SK-N-SH (cell line): ENCODE results near the gene PGF. TPM values are rescaled to one million over a fixed set of nuclear protein-coding genes. Genes with fewer than 3 reads are reported as not detected.
A peak's percentile ranks its signal among the peaks of the same experiment; 100 is the strongest.

ENCODE experiments used
- CTCF ChIA-PET: fragments of 300-600, 350-600 bp; formaldehyde crosslinking; extraction: SDS; loops from one replicate; lab custom pipeline; 2021; lab: Yijun Ruan, JAX
- POLR2A ChIA-PET: fragments of 350-600 bp; sonication (Branson Sonifier 250); formaldehyde crosslinking; extraction: SDS; loops from one replicate; lab custom pipeline; 2020; ENCODE audit warnings: antibody characterized with exemption, inconsistent platforms; lab: Yijun Ruan, JAX
- DNase-seq: peaks from one replicate; pipeline ENCODE4 v3.0.0; 2012
- H2AFZ ChIP-seq: fragments of 200-600 bp; sonication (generic); 2 replicates; pipeline ENCODE4 v1.8.1; 2016; ENCODE audit warnings: antibody characterized with exemption, mild to moderate bottlenecking, low read depth
- H3F3A ChIP-seq: fragments of 200-600 bp; sonication (generic); replicated peaks from 2 replicates; pipeline ENCODE3; 2016; ENCODE audit warnings: antibody characterized with exemption, mild to moderate bottlenecking; ENCODE audit not compliant: insufficient read depth
- H3K27ac ChIP-seq, 2 experiments: fragments of 200-500 bp in 1 of 2; fragments of 200-600 bp in 1 of 2; sonication (Bioruptor generic) in 1 of 2; sonication (generic), shearing (Covaris generic) in 1 of 2; 2 replicates each; pipeline versions ENCODE4 v1.5.1 to v1.6.1; 2014 to 2016; ENCODE audit warnings: low read depth in 2 of 2, inconsistent platforms in 1 of 2, low read length in 1 of 2, mild to moderate bottlenecking in 1 of 2, mixed read lengths in 1 of 2
- H3K27me3 ChIP-seq: fragments of 200-600 bp; sonication (generic), shearing (Covaris generic); 2 replicates; pipeline ENCODE4 v1.6.1; 2016; ENCODE audit warnings: mixed run types; ENCODE audit not compliant: insufficient read depth
- H3K36me3 ChIP-seq, 2 experiments: fragments of 200-500 bp in 1 of 2; fragments of 200-600 bp in 1 of 2; sonication (Bioruptor generic) in 1 of 2; sonication (generic) in 1 of 2; replicated peaks in 1 of 2; 2 replicates each; pipeline versions ENCODE3 to v1.5.1; 2014 to 2016; ENCODE audit warnings: low read length in 1 of 2, mild to moderate bottlenecking in 1 of 2; ENCODE audit not compliant: insufficient read depth in 2 of 2, control insufficient read depth in 1 of 2
- H3K4me1 ChIP-seq, 2 experiments: fragments of 200-500 bp in 1 of 2; fragments of 200-600 bp in 1 of 2; sonication (Bioruptor generic) in 1 of 2; sonication (generic), shearing (Covaris generic) in 1 of 2; 2 replicates each; pipeline versions ENCODE4 v1.5.1 to v1.6.1; 2014 to 2016; ENCODE audit warnings: low read depth in 1 of 2, low read length in 1 of 2, mixed run types in 1 of 2; ENCODE audit not compliant: insufficient read depth in 2 of 2, control insufficient read depth in 1 of 2
- H3K4me2 ChIP-seq: fragments of 200-600 bp; sonication (generic), shearing (Covaris generic); 2 replicates; pipeline ENCODE4 v1.6.1; 2017; ENCODE audit warnings: mixed run types
- H3K4me3 ChIP-seq, 2 experiments: fragments of 200-500 bp in 1 of 2; fragments of 200-600 bp in 1 of 2; sonication (Bioruptor generic) in 1 of 2; sonication (generic), shearing (Covaris generic) in 1 of 2; 2 replicates each; pipeline versions ENCODE4 v1.5.1 to v1.8.1; 2014 to 2016; ENCODE audit warnings: low read depth in 2 of 2, inconsistent platforms in 1 of 2, low read length in 1 of 2, mild to moderate bottlenecking in 1 of 2, mixed read lengths in 1 of 2, moderate library complexity in 1 of 2
- H3K79me2 ChIP-seq: fragments of 200-600 bp; sonication (generic); 2 replicates; pipeline ENCODE4 v1.8.1; 2017; ENCODE audit warnings: mild to moderate bottlenecking; ENCODE audit not compliant: insufficient read depth
- H3K9ac ChIP-seq: fragments of 200-600 bp; sonication (generic); 2 replicates; pipeline ENCODE4 v1.6.1; 2017; ENCODE audit warnings: mixed run types
- H3K9me2 ChIP-seq: fragments of 200-600 bp; sonication (generic); 2 replicates; pipeline ENCODE4 v1.6.1; 2017; ENCODE audit warnings: mixed run types
- H3K9me3 ChIP-seq: fragments of 200-600 bp; sonication (generic); 2 replicates; pipeline ENCODE4 v1.6.1; 2017; ENCODE audit warnings: mixed run types, mild to moderate bottlenecking, moderate library complexity
- H4K20me1 ChIP-seq: fragments of 200-600 bp; sonication (generic); 2 replicates; pipeline ENCODE4 v1.6.1; 2017; ENCODE audit warnings: mild to moderate bottlenecking, mixed run types; ENCODE audit not compliant: insufficient read depth
- CHD2 ChIP-seq: fragments of 150-350 bp; IDR thresholded peaks from 2 replicates; pipeline ENCODE4 v1.6.1; 2018; ENCODE audit warnings: low read length; ENCODE audit not compliant: partially characterized antibody
- EP300 ChIP-seq, 2 experiments: IDR thresholded peaks; 2 replicates each; pipeline versions ENCODE4 v1.4.0 to v1.6.1; 2012; ENCODE audit warnings: borderline replicate concordance in 1 of 2, low read depth in 1 of 2, low read length in 1 of 2
- EZH2phosphoT487 ChIP-seq: fragments of 200-600 bp; sonication (generic); IDR thresholded peaks from 2 replicates; pipeline ENCODE4 v1.6.1; 2017; ENCODE audit warnings: low read depth, mixed run types, mild to moderate bottlenecking, antibody characterized with exemption, moderate library complexity, borderline replicate concordance
- JUND ChIP-seq: IDR thresholded peaks from 2 replicates; pipeline ENCODE4 v1.4.0; 2012
- MEF2A ChIP-seq: IDR thresholded peaks from 2 replicates; pipeline ENCODE4 v1.4.0; 2012; ENCODE audit warnings: low read depth, borderline replicate concordance
- MXI1 ChIP-seq: IDR thresholded peaks from 2 replicates; pipeline ENCODE4 v1.6.1; 2012; ENCODE audit warnings: mild to moderate bottlenecking, low read depth, low read length, improper control_type of control experiment
- RAD21 ChIP-seq: IDR thresholded peaks from 2 replicates; pipeline ENCODE4 v1.6.1; 2012; ENCODE audit warnings: mild to moderate bottlenecking, low read length
- RFX5 ChIP-seq: IDR thresholded peaks from 2 replicates; pipeline ENCODE4 v1.6.1; 2012; ENCODE audit warnings: mild to moderate bottlenecking, improper control_type of control experiment, low read length
- RXRA ChIP-seq: IDR thresholded peaks from 2 replicates; pipeline ENCODE4 v1.4.0; 2012; ENCODE audit warnings: low read depth, mild to moderate bottlenecking, borderline replicate concordance
- SMC3 ChIP-seq: IDR thresholded peaks from 2 replicates; pipeline ENCODE4 v1.6.1; 2012; ENCODE audit warnings: low read depth, low read length, improper control_type of control experiment
- TEAD4 ChIP-seq: IDR thresholded peaks from 2 replicates; pipeline ENCODE4 v1.4.0; 2012; ENCODE audit warnings: mild to moderate bottlenecking, borderline replicate concordance; ENCODE audit not compliant: insufficient read depth
- YY1 ChIP-seq: IDR thresholded peaks from 2 replicates; pipeline ENCODE4 v1.4.0; 2012; ENCODE audit warnings: low read depth, mild to moderate bottlenecking
- WGBS: methylation state at CpG from one replicate; pipeline ENCODE4 v1.1.6; 2017; ENCODE audit warnings: low lambda C conversion rate; 5-methylcytosine and 5-hydroxymethylcytosine counted together
- polyA plus RNA-seq, 3 experiments: library from polyadenylated mRNA; depleted of rRNA; stranded (reverse); fragments of >200 nt; gene quantifications; 2 replicates each; pipeline ENCODE4 v1.2.3, GENCODE V29; 2012
- TF ChIP-seq, protein P1 (sequence below): IDR thresholded peaks from 2 replicates; pipeline ENCODE4 v1.4.0; 2012; ENCODE audit warnings: low read depth, borderline replicate concordance
- TF ChIP-seq, protein P2 (sequence below): IDR thresholded peaks from 2 replicates; pipeline ENCODE4 v1.4.0; 2012; ENCODE audit warnings: low read depth
- TF ChIP-seq, protein P3 (sequence below): fragments of 150-350 bp; IDR thresholded peaks from 2 replicates; pipeline ENCODE4 v1.6.1; 2016; ENCODE audit warnings: mild to moderate bottlenecking, low read depth, low read length
- TF ChIP-seq, protein P4 (sequence below): fragments of 200-600 bp; sonication (generic); IDR thresholded peaks from 2 replicates; pipeline ENCODE4 v1.6.1; 2017; ENCODE audit warnings: antibody characterized with exemption, mild to moderate bottlenecking, moderate library complexity
- TF ChIP-seq, protein P5 (sequence below): fragments of 150-350 bp; IDR thresholded peaks from 2 replicates; pipeline ENCODE4 v1.6.1; 2017; ENCODE audit warnings: antibody characterized with exemption, low read length, low read depth, borderline replicate concordance

The PGF gene
- polyA plus RNA-seq, 1 of the 3 experiments (the other 2 are of a cell fraction), result 4.4 TPM

DNA sequence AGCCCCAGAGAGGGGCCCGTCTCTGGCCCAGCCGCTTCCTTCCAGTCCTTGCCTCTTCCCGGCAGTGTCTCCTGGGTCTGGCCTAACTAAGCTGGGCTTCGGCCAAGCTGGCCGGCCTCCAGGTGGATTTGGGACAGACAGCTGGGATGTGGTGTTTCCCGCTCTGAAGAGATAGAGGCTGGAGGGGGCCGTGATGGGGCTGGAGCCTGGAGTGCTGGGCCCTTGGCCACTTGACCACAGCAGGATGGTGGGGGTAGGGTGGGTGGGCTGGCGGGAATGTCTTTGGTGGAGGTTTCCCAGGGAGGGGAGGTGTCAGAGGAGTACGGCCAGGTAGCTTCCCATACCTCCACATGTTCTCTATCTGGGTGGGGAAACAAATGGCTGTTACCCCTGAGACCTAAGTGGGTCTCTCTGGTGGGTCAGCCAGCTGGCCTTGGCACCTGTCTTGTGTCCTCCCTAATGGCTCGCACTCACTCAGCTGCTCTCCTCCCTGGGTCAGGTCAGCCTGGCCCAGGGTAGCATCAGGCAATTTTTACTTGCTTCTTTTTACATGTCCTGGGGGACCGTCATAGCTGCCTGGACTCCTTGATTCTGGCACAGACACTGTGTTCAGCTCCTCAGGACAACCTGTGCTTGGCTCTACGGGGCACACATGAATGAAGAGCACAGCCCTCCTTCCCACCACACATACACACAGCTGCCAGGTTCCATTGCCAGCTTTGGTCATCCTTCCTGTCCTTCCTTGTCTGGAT lies 19.8 kb upstream of the PGF start:
- Histone ChIP-seq H3F3A (no peaks in the 10 kb centered on the region), H3K4me3 (no peak overlapping the region), H4K20me1 (no peaks in the 10 kb centered on the region), H3K4me1 (peaks cover 17 to 73% of the 10 kb centered on the region in 2 experiments; a peak in 3 of 4 replicates), H3K27ac (peak overlapping the region in 1 of 2 experiments; percentile 43; a peak in 1 of 4 replicates), H3K9me3 (no peaks in the 10 kb centered on the region), H3K36me3 (no peaks in the 10 kb centered on the region), H3K4me2 (no peak overlapping the region), H2AFZ (no peak overlapping the region), H3K79me2 (no peaks in the 10 kb centered on the region), H3K27me3 (no peaks in the 10 kb centered on the region), H3K9ac (no peak overlapping the region), H3K9me2 (no peaks in the 10 kb centered on the region)
- TF ChIP-seq SMC3 (no peak), MXI1 (no peak), YY1 (no peak), EZH2phosphoT487 (no peak), RXRA (no peak), RAD21 (no peak), JUND (no peak), MEF2A (no peak), CHD2 (no peak), RFX5 (no peak), TEAD4 (no peak), EP300 (IDR thresholded peaks at IDR 0.05; ENCODE audit: borderline replicate concordance in 1 of 2, low read depth in 1 of 2, low read length in 1 of 2) (no peak)
- TF ChIP-seq, protein P1, sequence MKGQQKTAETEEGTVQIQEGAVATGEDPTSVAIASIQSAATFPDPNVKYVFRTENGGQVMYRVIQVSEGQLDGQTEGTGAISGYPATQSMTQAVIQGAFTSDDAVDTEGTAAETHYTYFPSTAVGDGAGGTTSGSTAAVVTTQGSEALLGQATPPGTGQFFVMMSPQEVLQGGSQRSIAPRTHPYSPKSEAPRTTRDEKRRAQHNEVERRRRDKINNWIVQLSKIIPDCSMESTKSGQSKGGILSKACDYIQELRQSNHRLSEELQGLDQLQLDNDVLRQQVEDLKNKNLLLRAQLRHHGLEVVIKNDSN, result no peak
- TF ChIP-seq, protein P2, sequence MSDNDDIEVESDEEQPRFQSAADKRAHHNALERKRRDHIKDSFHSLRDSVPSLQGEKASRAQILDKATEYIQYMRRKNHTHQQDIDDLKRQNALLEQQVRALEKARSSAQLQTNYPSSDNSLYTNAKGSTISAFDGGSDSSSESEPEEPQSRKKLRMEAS, result no peak
- TF ChIP-seq, protein P3, sequence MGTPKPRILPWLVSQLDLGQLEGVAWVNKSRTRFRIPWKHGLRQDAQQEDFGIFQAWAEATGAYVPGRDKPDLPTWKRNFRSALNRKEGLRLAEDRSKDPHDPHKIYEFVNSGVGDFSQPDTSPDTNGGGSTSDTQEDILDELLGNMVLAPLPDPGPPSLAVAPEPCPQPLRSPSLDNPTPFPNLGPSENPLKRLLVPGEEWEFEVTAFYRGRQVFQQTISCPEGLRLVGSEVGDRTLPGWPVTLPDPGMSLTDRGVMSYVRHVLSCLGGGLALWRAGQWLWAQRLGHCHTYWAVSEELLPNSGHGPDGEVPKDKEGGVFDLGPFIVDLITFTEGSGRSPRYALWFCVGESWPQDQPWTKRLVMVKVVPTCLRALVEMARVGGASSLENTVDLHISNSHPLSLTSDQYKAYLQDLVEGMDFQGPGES, result no peak
- TF ChIP-seq, protein P4, sequence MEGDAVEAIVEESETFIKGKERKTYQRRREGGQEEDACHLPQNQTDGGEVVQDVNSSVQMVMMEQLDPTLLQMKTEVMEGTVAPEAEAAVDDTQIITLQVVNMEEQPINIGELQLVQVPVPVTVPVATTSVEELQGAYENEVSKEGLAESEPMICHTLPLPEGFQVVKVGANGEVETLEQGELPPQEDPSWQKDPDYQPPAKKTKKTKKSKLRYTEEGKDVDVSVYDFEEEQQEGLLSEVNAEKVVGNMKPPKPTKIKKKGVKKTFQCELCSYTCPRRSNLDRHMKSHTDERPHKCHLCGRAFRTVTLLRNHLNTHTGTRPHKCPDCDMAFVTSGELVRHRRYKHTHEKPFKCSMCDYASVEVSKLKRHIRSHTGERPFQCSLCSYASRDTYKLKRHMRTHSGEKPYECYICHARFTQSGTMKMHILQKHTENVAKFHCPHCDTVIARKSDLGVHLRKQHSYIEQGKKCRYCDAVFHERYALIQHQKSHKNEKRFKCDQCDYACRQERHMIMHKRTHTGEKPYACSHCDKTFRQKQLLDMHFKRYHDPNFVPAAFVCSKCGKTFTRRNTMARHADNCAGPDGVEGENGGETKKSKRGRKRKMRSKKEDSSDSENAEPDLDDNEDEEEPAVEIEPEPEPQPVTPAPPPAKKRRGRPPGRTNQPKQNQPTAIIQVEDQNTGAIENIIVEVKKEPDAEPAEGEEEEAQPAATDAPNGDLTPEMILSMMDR, result no peak
- TF ChIP-seq, protein P5, sequence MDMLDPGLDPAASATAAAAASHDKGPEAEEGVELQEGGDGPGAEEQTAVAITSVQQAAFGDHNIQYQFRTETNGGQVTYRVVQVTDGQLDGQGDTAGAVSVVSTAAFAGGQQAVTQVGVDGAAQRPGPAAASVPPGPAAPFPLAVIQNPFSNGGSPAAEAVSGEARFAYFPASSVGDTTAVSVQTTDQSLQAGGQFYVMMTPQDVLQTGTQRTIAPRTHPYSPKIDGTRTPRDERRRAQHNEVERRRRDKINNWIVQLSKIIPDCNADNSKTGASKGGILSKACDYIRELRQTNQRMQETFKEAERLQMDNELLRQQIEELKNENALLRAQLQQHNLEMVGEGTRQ, result no peak
- DNase-seq, result no peak
- ChIA-PET CTCF (interaction anchor here (0.6 to 1.7 kb wide), 5 partner anchors 14 to 97 kb away, joined by 3 to 5 read pairs (median 3); partner anchors contain the start of gene RPS6KL1), POLR2A (interaction anchor here (0.9 to 1.2 kb wide), 4 partner anchors 11 to 36 kb away, joined by 3 read pairs; no protein-coding TSS in a partner anchor)
- 83% methylated on average over 3 of the region's 12 CpGs for WGBS
